ENCODE data around the gene CELSR1. TPM values are rescaled to one million over a fixed set of nuclear protein-coding genes. Genes with fewer than 3 reads are reported as not detected.

The CELSR1 gene
- total RNA-seq, 2 experiments from 2014 or later, result 0.10 to 0.17 TPM

Other genes with a start within 250 kb of the CELSR1 start
- gene GTSE1, start 240.8 kb downstream of the CELSR1 start, total RNA-seq, result 10 to 100 TPM; 34.3 to 35.7 TPM
- 10 to 100 TPM; 75.2 to 80.6 TPM for gene TRMU, start 201.9 kb downstream of the CELSR1 start, total RNA-seq
- 10 to 100 TPM; 31.4 to 36.4 TPM for gene GRAMD4, start 82.8 kb upstream of the CELSR1 start, total RNA-seq
- gene CERK, start 200.6 kb upstream of the CELSR1 start, total RNA-seq, result 10 to 100 TPM; 52.8 to 56.0 TPM
- gene TBC1D22A, start 225.0 kb upstream of the CELSR1 start, total RNA-seq, result 10 to 100 TPM; 37.4 TPM